ENCODE data around the gene MRPS25.

- TF ChIP-seq EZH2 (IDR thresholded peaks at IDR 0.05) = no peak
- TF ChIP-seq POLR2AphosphoS5 (IDR thresholded peaks at IDR 0.05; ENCODE audit: borderline replicate concordance, low read depth, low read length) = no peak
- TF ChIP-seq FOXP2 (optimal IDR thresholded peaks at IDR 0.05; ENCODE audit: control extremely low read depth, extremely low read length, insufficient read depth) = no peak
Observed at GRCh38 chr3:15063656-15064286, 1.3 kb downstream of the MRPS25 start.

Data from SK-N-MC (cell line).